NCI-H510A treated with DMSO at 0.1 percent for 48 hours (cell line): ENCODE measurements around the gene CCDC158.
"Not testable (repeated sequence)": the region's sequence is repeated elsewhere in the genome, so short reads cannot be mapped to it uniquely, and the experiment has no call there.

ENCODE experiments used
- DNase-seq: peaks from one replicate; lab custom pipeline; 2025; lab: John Stamatoyannopoulos, UW

Gene CCDC158

DNA sequence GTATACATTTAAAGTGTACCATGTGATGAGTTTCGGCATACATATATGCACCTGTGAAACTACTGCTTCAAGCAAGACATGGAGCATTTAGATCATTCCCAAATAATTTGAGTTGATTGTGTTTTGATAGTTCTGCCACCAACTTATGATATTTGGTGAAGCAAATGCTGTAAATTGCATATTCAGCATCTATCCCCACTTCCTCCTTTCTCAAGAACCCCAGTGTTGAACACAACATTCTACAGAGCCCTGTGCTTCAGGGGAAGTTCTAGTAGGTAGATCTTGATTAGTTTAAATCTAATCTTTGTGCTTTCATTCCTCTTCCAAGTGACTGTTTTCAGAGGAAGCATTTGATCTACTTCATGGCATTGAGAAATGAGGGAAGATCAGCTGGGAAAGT, 8.7 kb upstream of the CCDC158 start:
- no peak for DNase-seq

DNA sequence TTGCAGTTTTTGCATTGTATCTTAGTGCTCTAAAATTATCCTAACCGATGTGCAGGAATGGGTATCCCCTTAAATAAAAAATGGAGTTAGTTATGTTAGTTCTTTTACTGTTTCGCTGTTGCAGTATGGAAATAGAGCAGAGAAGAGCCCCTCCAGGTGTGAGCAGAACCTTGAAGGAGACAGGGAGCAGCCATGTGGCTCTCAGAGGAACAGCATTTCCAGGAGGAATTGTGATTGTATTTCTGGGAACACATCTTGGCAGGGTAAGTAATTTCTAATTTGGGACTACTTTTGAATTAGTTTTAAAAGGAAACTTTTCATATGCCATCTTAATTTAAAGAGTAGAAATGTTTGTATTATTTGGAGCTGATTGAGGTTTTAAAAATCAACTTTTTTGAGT, 5.3 kb upstream of the CCDC158 start:
- no peak for DNase-seq

- DNase-seq = not testable (repeated sequence)
These were observed 2.2 kb upstream of the CCDC158 start for GRCh38 chr4:76423159-76423558.

GRCh38 chr4:76420188-76420761, 666 bp downstream of the CCDC158 start:
- no peak for DNase-seq

DNA sequence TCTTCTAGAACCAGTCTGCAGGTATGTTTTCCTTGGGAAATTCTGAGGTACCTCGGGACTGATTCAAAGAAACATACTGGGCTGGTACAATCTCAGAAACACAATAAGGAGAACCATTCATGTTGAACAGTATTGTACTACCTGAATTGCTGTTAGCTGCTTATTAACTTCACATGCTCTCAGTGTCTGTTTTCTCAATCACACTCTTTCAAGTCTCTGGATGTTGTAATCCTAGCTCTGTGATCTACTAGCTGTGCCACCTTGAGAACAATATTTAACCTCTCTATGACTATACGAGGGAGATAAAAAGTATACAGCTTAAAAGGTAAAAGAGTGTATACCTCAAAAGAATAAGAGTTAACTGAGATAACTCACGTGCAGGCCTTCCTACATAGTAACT, 10.3 kb downstream of the CCDC158 start:
- no peak for DNase-seq

- DNase-seq = no peak
These were observed 13.4 kb downstream of the CCDC158 start for GRCh38 chr4:76407440-76408119.

GRCh38 chr4:76406081-76406480, 14.9 kb downstream of the CCDC158 start:
- DNase-seq = no peak

DNA sequence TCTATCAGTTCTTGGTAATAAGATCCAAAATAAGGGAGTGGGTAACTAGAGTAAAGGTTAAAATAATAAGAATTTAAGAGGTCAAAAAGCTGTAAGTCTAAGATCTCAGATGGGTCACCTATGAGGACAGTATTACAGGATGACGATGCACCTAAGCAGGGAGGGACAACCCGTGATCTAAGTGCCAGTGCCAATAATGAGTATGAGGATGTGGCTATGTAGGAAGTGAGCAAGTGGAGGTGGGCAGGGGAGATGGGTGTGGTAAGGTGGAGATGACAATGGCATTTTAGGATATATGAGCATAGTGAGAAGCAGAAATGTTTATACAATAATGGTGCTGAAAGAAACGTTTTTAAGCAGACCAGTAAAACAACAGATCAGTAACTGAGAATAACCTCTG, 19.3 kb downstream of the CCDC158 start:
- no peak for DNase-seq

- DNase-seq = no peak
These were observed 32.6 kb downstream of the CCDC158 start for GRCh38 chr4:76388160-76388908.

- DNase-seq = no peak
These were observed 34.2 kb downstream of the CCDC158 start for GRCh38 chr4:76386566-76387305.

DNA sequence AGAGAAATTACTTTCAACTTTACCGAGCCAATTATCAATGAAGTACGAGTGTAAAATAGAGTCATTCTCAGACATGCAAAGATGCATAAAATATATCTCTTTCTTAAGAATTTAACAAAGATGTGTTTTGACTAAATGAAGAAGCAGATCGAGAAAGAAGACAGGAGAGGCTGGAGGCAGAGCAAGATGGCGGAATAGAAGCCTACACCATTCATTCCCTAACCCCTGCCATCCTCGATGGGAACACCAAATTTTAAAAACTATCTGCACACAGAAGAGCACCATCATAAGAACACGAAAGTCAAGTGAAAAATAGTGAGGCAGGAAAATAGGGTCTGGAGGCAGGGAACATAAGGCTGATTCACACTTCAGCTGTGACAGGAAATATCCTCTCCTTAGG, 35.0 kb downstream of the CCDC158 start:
- DNase-seq = no peak

GRCh38 chr4:76384052-76384451, 36.9 kb downstream of the CCDC158 start:
- no peak for DNase-seq

- DNase-seq = no peak
These were observed 37.9 kb downstream of the CCDC158 start for GRCh38 chr4:76383001-76383400.

GRCh38 chr4:76381986-76382385, 39.0 kb downstream of the CCDC158 start:
- DNase-seq = no peak

GRCh38 chr4:76380561-76380960, 40.4 kb downstream of the CCDC158 start:
- DNase-seq = no peak

DNA sequence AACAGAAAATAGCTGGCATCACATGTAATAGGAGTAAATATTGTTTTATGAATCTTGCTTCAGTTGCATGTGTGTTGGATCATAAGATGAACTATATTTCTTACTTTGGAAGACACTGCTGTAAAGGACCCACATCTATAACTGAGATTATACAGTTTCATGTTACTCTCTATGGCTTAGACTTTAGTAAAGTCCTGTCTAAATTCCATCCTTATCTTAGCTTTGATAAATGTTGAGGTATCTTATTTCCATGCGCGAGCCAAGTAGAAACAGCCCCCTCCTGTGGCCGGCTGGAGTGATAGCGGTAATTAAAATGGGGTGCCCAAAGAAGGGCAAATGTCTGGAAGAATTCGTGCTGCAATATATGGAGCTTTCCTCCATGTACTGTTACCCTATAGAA, 43.0 kb downstream of the CCDC158 start:
- DNase-seq = no peak

GRCh38 chr4:76377481-76377901, 43.5 kb downstream of the CCDC158 start:
- no peak for DNase-seq

- no peak for DNase-seq
These were observed 44.4 kb downstream of the CCDC158 start for GRCh38 chr4:76376534-76376933.

DNA sequence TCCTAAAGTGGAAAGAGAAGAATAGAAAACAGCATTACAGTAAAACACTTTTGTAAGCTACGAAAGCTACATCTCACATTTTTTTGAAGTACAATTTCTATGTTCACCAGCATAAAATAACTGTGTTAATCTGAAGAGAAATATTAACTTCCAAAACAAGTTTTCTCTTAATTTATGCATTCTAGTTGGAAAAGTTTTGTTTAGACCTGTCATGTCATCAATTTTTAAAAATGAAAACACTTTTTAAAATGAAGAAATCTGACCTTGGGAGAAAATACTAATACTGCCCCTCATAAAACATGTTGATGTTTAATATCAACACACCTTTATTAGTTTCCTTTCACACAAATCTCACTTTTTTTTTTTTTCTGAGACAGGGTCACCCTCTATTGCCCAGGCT, 45.2 kb downstream of the CCDC158 start:
- DNase-seq = no peak

DNA sequence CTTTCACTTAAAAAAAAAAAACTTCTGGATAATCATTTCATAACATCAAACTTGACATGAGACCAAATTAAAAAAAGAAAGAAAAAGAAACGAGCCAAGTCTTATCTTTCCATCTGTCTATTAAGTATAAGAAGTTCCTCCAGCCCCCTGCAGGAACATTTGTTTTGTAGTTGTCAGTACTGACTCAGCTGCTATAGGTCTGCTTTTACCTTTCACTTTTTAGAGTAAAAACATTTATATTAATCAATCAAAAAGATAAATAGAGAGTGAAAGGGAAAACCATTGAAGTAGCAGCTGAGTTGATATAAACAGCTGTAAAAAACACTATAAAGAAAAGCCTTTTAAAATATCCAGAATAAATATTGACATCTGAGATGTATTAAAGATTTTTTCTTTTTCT, 46.1 kb downstream of the CCDC158 start:
- DNase-seq = no peak

- DNase-seq = no peak
These were observed 46.9 kb downstream of the CCDC158 start for GRCh38 chr4:76373919-76374552.

GRCh38 chr4:76366737-76367136, 54.2 kb downstream of the CCDC158 start:
- DNase-seq = no peak
